Lower leg skin (tissue), 4 donors: Measurements from ENCODE around the gene ATRX. TPM values are rescaled to one million over a fixed set of nuclear protein-coding genes. Genes with fewer than 3 reads are reported as not detected.
A peak's percentile ranks its signal among the peaks of the same experiment; 100 is the strongest.
"Not testable (repeated sequence)": the region's sequence is repeated elsewhere in the genome, so short reads cannot be mapped to it uniquely, and the experiment has no call there.

Experiments used
- DNase-seq, 2 donors: peaks; one replicate each; pipeline ENCODE4 v3.0.0-alpha.2; 2019; ENCODE audit warnings: low spot score in 2 of 2
- H3K4me3 ChIP-seq: fragments of 200-600 bp; sonication (generic); 2 replicates; pipeline ENCODE4 v1.5.1; 2017; ENCODE audit warnings: mild to moderate bottlenecking, low read depth; ENCODE audit not compliant: poor library complexity, severe bottlenecking
- POLR2A ChIP-seq, 2 donors: fragments of 450-650 bp; IDR thresholded peaks; one replicate each; pipeline ENCODE4 v1.6.1; 2016 to 2017; ENCODE audit warnings: antibody characterized with exemption in 2 of 2, mild to moderate bottlenecking in 1 of 2, moderate library complexity in 1 of 2
- WGBS, 2 donors: methylation state at CpG; one replicate each; pipeline ENCODE4 v1.1.5; 2018; 5-methylcytosine and 5-hydroxymethylcytosine counted together
- intact Hi-C: fragments of 100-400 bp; cut with DNase I; formaldehyde crosslinking; loops from one replicate; pipeline ENCODE4 v1.15.0; 2023; ENCODE audit warnings: low total_unique reads
- total RNA-seq, 4 donors: library from RNA; depleted of rRNA; stranded (reverse); fragments of >200 nt; gene quantifications; one replicate each; pipeline ENCODE4 v1.1.0, GENCODE V29; 2016
- TF ChIP-seq, protein P1 (sequence below), 3 donors: fragments of 450-650 bp; IDR thresholded peaks; one replicate each; pipeline ENCODE4 v1.5.1; 2016; ENCODE audit warnings: antibody characterized with exemption in 3 of 3, mild to moderate bottlenecking in 3 of 3, moderate library complexity in 2 of 3

The ATRX gene, protein sequence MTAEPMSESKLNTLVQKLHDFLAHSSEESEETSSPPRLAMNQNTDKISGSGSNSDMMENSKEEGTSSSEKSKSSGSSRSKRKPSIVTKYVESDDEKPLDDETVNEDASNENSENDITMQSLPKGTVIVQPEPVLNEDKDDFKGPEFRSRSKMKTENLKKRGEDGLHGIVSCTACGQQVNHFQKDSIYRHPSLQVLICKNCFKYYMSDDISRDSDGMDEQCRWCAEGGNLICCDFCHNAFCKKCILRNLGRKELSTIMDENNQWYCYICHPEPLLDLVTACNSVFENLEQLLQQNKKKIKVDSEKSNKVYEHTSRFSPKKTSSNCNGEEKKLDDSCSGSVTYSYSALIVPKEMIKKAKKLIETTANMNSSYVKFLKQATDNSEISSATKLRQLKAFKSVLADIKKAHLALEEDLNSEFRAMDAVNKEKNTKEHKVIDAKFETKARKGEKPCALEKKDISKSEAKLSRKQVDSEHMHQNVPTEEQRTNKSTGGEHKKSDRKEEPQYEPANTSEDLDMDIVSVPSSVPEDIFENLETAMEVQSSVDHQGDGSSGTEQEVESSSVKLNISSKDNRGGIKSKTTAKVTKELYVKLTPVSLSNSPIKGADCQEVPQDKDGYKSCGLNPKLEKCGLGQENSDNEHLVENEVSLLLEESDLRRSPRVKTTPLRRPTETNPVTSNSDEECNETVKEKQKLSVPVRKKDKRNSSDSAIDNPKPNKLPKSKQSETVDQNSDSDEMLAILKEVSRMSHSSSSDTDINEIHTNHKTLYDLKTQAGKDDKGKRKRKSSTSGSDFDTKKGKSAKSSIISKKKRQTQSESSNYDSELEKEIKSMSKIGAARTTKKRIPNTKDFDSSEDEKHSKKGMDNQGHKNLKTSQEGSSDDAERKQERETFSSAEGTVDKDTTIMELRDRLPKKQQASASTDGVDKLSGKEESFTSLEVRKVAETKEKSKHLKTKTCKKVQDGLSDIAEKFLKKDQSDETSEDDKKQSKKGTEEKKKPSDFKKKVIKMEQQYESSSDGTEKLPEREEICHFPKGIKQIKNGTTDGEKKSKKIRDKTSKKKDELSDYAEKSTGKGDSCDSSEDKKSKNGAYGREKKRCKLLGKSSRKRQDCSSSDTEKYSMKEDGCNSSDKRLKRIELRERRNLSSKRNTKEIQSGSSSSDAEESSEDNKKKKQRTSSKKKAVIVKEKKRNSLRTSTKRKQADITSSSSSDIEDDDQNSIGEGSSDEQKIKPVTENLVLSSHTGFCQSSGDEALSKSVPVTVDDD (N-terminal part only)
- total RNA-seq: 10 to 100 TPM; 40.2 to 90.0 (median 71.3) TPM

DNA sequence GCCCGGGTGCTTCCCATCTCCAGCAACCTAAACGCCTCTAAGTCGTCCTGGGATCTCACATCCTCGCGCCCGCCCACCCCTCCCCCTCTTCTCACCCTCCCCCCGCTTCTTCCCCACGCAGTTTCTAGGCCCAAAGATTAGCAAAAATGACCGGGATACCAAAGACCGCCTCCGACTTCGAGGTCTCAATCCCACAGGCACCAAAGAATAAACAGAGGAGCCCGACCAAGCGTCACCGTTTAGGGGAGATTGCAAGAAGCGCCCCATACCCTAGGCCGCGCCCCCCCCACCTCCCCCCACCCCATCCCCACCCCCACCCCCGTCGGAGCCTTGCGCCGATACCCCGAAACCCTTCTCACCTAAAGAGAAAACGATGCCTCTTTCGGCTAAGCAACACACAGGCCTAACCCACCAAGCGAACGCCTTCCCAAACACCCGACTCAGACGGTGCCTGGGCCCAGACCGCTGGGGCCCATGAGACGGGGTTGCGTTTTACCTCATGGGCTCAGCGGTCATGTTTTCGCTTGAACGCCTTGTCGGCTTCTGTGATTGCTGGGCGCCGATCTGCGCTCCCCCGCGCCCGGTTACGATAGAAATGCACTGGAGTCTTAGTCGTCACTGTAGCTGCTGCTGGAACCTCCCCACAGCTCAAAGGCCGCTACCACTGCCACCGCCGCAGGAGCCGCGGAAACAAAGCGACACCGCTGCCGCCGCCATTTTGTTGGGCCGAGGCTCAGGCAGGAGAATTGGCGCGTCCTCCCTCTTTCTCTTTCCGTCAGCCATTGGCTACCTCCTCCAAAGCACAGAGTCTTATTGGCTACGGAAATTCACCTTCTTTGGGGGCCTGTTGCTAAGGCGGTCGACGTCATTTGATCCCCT is at the start of gene ATRX:
Gene ATRX (minus strand): TSS at position 731 of the 879 bp plus-strand sequence. CDS start 215 bp downstream, at position 516.
- intact Hi-C loops: no loop called here
- no peak for TF ChIP-seq POLR2A (IDR thresholded peaks at IDR 0.05)
- TF ChIP-seq, protein P1, sequence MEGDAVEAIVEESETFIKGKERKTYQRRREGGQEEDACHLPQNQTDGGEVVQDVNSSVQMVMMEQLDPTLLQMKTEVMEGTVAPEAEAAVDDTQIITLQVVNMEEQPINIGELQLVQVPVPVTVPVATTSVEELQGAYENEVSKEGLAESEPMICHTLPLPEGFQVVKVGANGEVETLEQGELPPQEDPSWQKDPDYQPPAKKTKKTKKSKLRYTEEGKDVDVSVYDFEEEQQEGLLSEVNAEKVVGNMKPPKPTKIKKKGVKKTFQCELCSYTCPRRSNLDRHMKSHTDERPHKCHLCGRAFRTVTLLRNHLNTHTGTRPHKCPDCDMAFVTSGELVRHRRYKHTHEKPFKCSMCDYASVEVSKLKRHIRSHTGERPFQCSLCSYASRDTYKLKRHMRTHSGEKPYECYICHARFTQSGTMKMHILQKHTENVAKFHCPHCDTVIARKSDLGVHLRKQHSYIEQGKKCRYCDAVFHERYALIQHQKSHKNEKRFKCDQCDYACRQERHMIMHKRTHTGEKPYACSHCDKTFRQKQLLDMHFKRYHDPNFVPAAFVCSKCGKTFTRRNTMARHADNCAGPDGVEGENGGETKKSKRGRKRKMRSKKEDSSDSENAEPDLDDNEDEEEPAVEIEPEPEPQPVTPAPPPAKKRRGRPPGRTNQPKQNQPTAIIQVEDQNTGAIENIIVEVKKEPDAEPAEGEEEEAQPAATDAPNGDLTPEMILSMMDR (IDR thresholded peaks at IDR 0.05): no peak
- DNase-seq: peak; percentile 62 to 93
- 0 to 38% methylated on average over 33 to 61 of the region's 61 CpGs for WGBS, 2 donors
- peak within 1 kb of the TSS; percentile 50 for H3K4me3 ChIP-seq

DNA sequence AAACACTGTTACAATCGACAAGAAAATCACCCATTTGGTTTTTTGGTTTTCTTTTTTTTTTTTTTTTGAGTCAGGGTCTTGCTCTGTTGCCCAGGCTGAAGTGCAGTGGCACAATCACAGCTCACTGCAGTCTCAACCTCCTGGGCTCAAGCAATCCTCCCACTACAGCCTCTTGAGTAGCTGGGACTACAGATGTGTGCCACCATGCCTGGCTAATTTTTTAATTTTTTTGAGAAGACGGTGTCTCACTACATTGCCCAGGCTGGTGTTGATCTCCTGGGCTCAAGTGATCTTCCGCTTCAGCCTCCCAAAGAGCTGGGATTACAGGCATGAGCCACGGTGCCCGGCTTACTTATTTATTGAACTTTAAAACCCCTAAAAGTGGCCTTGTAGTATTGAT is 45.5 kb upstream of the ATRX start:
- DNase-seq, H3K4me3 ChIP-seq, intact Hi-C loops: not testable (repeated sequence)
- 90 to 95% methylated on average over 5 of the region's 5 CpGs for WGBS, 2 donors

DNA sequence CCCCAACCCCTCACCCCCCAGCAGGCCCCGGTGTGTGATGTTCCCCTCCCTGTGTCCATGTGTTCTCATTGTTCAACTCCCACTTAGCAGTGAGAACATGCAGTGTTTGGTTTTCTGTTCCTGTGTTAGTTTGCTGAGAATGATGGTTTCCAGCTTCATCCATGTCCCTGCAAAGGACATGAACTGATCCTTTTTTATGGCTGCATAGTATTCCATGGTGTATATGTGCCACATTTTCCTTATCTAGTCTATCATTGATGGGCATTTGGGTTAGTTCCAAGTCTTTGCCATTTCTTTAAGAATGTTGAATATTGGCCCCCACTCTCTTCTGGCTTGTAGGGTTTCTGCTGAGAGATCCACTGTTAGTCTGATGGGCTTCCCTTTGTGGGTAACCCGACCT is 36.0 kb upstream of the ATRX start:
- H3K4me3 ChIP-seq, intact Hi-C loops, DNase-seq: not testable (repeated sequence)
- 93 to 100% methylated on average over 2 of the region's 2 CpGs for WGBS, 2 donors

DNA sequence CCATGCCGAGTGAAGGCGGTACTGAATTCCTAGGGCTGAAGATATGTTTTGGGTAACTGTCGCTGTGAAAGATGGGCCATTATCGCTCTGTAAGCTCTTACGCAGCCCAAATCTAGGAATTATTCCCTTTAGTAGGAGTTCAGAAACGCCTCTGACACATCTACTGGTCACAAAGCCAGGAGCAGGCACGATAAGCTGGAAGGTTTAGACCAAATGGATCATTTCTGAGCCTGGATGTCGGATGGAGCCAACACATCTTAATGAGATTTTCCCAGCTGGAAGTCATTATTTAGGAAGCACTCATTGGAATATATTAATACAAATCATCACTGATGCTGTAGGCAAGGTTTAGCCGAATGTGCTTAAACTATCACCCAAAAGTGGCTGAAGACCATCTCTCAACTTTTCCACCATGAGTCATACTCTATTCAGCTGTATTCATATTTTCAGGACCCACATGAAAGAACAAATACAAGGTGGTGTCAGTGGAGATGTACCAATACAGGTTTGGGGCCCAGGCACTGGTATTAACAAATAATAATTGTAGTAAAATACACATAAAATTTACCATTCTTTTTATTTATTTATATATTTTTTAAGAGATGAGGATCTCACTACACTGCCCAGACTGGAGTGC is 34.2 kb upstream of the ATRX start:
- 72 to 74% methylated on average over 9 of the region's 9 CpGs for WGBS, 2 donors
- no peak for DNase-seq
- TF ChIP-seq, protein P1 (IDR thresholded peaks at IDR 0.05): no peak
- TF ChIP-seq POLR2A (IDR thresholded peaks at IDR 0.05): no peak
- no peak overlapping the region for H3K4me3 ChIP-seq
- intact Hi-C loops: no loop called here

DNA sequence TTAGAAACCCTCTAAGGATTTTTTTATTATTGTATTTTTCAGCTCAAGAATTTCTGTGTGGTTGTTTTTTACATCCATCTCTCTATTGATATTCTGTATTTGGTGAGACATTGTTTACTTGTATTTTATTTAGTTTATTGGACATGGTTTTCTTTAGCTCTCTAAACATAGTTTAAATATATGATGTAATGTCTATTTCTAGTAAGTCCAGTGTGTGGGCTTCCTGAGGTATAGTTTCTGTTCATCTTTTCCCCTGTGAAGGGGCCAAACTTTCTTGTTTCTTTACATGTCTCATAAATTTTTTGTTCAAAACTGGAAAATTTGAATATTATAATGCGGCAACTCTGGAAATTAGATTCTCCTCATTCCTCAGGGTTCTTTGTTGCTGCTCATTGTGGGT is 28.2 kb upstream of the ATRX start:
- TF ChIP-seq, protein P1 (IDR thresholded peaks at IDR 0.05): no peak
- no peak for TF ChIP-seq POLR2A (IDR thresholded peaks at IDR 0.05)
- no peak for DNase-seq
- 93 to 100% methylated on average over 1 of the region's 1 CpG for WGBS, 2 donors
- no peak overlapping the region for H3K4me3 ChIP-seq
- intact Hi-C loops: no loop called here
